Measurements from ENCODE around the gene CNN2.

DNA sequence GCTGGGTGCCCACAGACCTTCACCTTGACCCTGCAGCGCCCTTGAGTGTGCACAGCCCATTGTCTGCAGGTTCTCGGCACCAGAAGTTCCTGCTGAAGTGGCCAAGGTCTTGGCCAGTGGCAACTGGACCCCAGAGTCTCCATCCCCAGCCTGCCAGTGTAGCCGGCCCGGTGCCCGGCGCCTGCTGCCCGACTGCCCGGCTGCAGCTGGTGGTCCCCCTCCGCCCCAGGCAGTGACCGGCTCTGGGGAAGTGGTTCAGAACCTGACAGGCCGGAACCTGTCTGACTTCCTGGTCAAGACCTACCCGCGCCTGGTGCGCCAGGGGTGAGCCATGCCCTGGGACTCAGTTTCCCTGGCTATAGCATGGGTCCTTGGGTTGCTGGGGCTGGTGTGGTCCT, 28.6 kb downstream of the CNN2 start:
- TF ChIP-seq KDM1A (IDR thresholded peaks at IDR 0.05) (no peak), SIN3A (IDR thresholded peaks at IDR 0.05; ENCODE audit: borderline replicate concordance in 2 of 2, control insufficient read depth in 1 of 2, low read depth in 2 of 2, low read length in 2 of 2) (no peak)
- TF ChIP-seq, protein P1, sequence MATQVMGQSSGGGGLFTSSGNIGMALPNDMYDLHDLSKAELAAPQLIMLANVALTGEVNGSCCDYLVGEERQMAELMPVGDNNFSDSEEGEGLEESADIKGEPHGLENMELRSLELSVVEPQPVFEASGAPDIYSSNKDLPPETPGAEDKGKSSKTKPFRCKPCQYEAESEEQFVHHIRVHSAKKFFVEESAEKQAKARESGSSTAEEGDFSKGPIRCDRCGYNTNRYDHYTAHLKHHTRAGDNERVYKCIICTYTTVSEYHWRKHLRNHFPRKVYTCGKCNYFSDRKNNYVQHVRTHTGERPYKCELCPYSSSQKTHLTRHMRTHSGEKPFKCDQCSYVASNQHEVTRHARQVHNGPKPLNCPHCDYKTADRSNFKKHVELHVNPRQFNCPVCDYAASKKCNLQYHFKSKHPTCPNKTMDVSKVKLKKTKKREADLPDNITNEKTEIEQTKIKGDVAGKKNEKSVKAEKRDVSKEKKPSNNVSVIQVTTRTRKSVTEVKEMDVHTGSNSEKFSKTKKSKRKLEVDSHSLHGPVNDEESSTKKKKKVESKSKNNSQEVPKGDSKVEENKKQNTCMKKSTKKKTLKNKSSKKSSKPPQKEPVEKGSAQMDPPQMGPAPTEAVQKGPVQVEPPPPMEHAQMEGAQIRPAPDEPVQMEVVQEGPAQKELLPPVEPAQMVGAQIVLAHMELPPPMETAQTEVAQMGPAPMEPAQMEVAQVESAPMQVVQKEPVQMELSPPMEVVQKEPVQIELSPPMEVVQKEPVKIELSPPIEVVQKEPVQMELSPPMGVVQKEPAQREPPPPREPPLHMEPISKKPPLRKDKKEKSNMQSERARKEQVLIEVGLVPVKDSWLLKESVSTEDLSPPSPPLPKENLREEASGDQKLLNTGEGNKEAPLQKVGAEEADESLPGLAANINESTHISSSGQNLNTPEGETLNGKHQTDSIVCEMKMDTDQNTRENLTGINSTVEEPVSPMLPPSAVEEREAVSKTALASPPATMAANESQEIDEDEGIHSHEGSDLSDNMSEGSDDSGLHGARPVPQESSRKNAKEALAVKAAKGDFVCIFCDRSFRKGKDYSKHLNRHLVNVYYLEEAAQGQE (IDR thresholded peaks at IDR 0.05; ENCODE audit: borderline replicate concordance) = no peak
- TF ChIP-seq, protein P1 (CRISPR knock-in tag; IDR thresholded peaks at IDR 0.05; ENCODE audit: low read depth) = no peak
- TF ChIP-seq, protein P2, sequence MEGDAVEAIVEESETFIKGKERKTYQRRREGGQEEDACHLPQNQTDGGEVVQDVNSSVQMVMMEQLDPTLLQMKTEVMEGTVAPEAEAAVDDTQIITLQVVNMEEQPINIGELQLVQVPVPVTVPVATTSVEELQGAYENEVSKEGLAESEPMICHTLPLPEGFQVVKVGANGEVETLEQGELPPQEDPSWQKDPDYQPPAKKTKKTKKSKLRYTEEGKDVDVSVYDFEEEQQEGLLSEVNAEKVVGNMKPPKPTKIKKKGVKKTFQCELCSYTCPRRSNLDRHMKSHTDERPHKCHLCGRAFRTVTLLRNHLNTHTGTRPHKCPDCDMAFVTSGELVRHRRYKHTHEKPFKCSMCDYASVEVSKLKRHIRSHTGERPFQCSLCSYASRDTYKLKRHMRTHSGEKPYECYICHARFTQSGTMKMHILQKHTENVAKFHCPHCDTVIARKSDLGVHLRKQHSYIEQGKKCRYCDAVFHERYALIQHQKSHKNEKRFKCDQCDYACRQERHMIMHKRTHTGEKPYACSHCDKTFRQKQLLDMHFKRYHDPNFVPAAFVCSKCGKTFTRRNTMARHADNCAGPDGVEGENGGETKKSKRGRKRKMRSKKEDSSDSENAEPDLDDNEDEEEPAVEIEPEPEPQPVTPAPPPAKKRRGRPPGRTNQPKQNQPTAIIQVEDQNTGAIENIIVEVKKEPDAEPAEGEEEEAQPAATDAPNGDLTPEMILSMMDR (IDR thresholded peaks at IDR 0.05 in 2 of 3, conservative IDR thresholded peaks at IDR 0.05 in 1 of 3; ENCODE audit: insufficient read depth in 2 of 3, low read depth in 1 of 3, low read length in 3 of 3) = no peak
